GM12878 (cell line): ENCODE results near the gene EFNB2. TPM values are rescaled to one million over a fixed set of nuclear protein-coding genes. Genes with fewer than 3 reads are reported as not detected.

Experiments used
- RUNX3 ChIP-seq: IDR thresholded peaks from 2 replicates; pipeline ENCODE4 v1.6.1; 2012; ENCODE audit warnings: low read length, inconsistent platforms
- polyA plus RNA-seq, 11 experiments: library from polyadenylated mRNA; depleted of rRNA in 4 of 11; unstranded in 6 of 11; stranded (reverse) in 5 of 11; fragments of >200 nt; fragmentation: Nextera tagmentation in 4 of 11; fragmentation: Illumina TruSeq in 1 of 11; extraction: Ambion mirVana in 4 of 11; extraction: Trizol in 1 of 11; gene quantifications; 1 replicate in 1 of 11; 2 replicates in 10 of 11; pipeline versions ENCODE4 v1.2.1 to v1.2.3, GENCODE V29; 2011 to 2016; ENCODE audit warnings: inconsistent platforms in 2 of 11, missing spikeins in 2 of 11, low read depth in 1 of 11
- total RNA-seq, 4 experiments: library from RNA; depleted of rRNA in 3 of 4; stranded (reverse); fragments of >200 nt in 3 of 4; fragmentation: Illumina TruSeq in 1 of 4; extraction: Trizol in 1 of 4; gene quantifications; 2 replicates each; pipeline versions ENCODE4 v1.2.1 to v1.2.3, GENCODE V29; 2013 to 2021
- TF ChIP-seq, protein P1 (sequence below): IDR thresholded peaks from 2 replicates; pipeline ENCODE4 v1.6.1; 2011; ENCODE audit warnings: low read depth, mild to moderate bottlenecking, low read length, moderate library complexity, borderline replicate concordance; ENCODE audit errors: extremely low read depth

The EFNB2 gene
- total and polyA plus RNA-seq, 10 of the 15 experiments (the other 5 are each of a cell fraction or from before 2014, with no cell fraction given) = 0.12 to 1.5 (median 0.31) TPM; not detected in 1

DNA sequence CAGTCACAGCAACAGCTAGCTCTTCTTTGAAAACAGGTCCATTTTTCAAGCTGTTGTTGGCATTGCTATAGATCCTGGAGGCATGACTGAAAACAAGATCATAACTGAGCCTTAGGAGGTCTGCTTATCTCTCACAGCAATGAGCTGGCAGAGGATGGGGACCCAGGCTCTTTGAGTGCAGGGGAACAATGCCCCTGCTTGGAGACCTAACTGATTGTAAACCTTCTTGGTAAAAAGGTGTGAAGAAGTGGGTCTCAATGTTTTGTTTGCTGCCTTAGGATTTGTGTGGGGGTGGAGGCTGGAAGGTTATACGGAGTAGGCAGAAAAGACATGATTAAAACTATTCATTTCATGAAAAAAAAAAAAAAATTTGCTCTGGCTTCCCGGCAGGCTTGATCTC is 94.6 kb downstream of the EFNB2 start (continued):
- TF ChIP-seq, protein P1, sequence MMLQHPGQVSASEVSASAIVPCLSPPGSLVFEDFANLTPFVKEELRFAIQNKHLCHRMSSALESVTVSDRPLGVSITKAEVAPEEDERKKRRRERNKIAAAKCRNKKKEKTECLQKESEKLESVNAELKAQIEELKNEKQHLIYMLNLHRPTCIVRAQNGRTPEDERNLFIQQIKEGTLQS = no peak
- no peak for TF ChIP-seq RUNX3

Other genes starting within 250 kb of the EFNB2 start
- 92.4 and 113 TPM in 2 replicates for gene ARGLU1, start 32.5 kb upstream of the EFNB2 start, total RNA-seq (2014; rRNA removed)
- gene ARGLU1, start 32.5 kb upstream of the EFNB2 start, total RNA-seq (2014; rRNA removed; fragmentation: Illumina TruSeq; extraction: Trizol) = 93.8 and 101 TPM in 2 replicates
- 88.4 and 91.2 TPM in 2 replicates for gene ARGLU1, start 32.5 kb upstream of the EFNB2 start, total RNA-seq (2021)
- gene ARGLU1, start 32.5 kb upstream of the EFNB2 start, polyA plus RNA-seq (2011; rRNA removed) = 197 and 333 TPM in 2 replicates
- 105 and 138 TPM in 2 replicates for gene ARGLU1, start 32.5 kb upstream of the EFNB2 start, polyA plus RNA-seq (2014; fragmentation: Illumina TruSeq; extraction: Trizol)
- gene ARGLU1, start 32.5 kb upstream of the EFNB2 start, polyA plus RNA-seq (2014; fragmentation: Nextera tagmentation; extraction: Ambion mirVana) = 10 to 100 TPM; 47.1 to 70.3 TPM
- 110 and 129 TPM in 2 replicates for gene ARGLU1, start 32.5 kb upstream of the EFNB2 start, polyA plus RNA-seq (2014; rRNA removed)
- gene ARGLU1, start 32.5 kb upstream of the EFNB2 start, polyA plus RNA-seq (2016; fragmentation: Nextera tagmentation; extraction: Ambion mirVana) = 100 to 1,000 TPM; 103 to 110 TPM